Dendritic cell treated with granulocyte-macrophage colony-stimulating factor and Interleukin-4, amounts not matched to agents 40 ng/mL and 50 ng/mL, for 4 days (primary cell): ENCODE measurements around the gene PPP2R5C.

ENCODE experiments used
- H3K27ac Mint-ChIP-seq: one replicate; pipeline ENCODE4 v1.8.0; 2022; ENCODE audit warnings: mild to moderate bottlenecking, mixed read lengths
- H3K27me3 Mint-ChIP-seq: one replicate; pipeline ENCODE4 v1.8.0; 2022; ENCODE audit warnings: mild to moderate bottlenecking, mixed read lengths
- H3K36me3 Mint-ChIP-seq: one replicate; pipeline ENCODE4 v1.8.0; 2022; ENCODE audit warnings: low read depth, mixed read lengths
- H3K4me1 Mint-ChIP-seq: one replicate; pipeline ENCODE4 v1.8.0; 2022; ENCODE audit warnings: low read depth, mixed read lengths
- H3K4me3 Mint-ChIP-seq: one replicate; pipeline ENCODE4 v1.8.0; 2022; ENCODE audit warnings: mild to moderate bottlenecking, moderate library complexity, mixed read lengths
- H3K9me3 Mint-ChIP-seq: one replicate; pipeline ENCODE4 v1.8.0; 2022; ENCODE audit warnings: mixed read lengths
- intact Hi-C: fragments of 100-400 bp; cut with micrococcal nuclease; formaldehyde crosslinking; loops from one replicate; pipeline ENCODE4 v1.15.0; 2022

Gene PPP2R5C

GRCh38 chr14:101950100-101950499 is 188.6 kb downstream of the PPP2R5C start:
- H3K27me3 Mint-ChIP-seq: peaks cover 19% of the 10 kb centered on the region
- peak overlapping the region; percentile 94 for H3K4me3 Mint-ChIP-seq
- no peak overlapping the region for H3K27ac Mint-ChIP-seq
- peaks cover 26% of the 10 kb centered on the region for H3K4me1 Mint-ChIP-seq
- H3K36me3 Mint-ChIP-seq: peaks cover 31% of the 10 kb centered on the region
- H3K9me3 Mint-ChIP-seq: no peaks in the 10 kb centered on the region
- intact Hi-C loops: no loop called here

GRCh38 chr14:101950516-101951215 is 189.2 kb downstream of the PPP2R5C start:
- H3K27me3 Mint-ChIP-seq: peaks cover 13% of the 10 kb centered on the region
- H3K36me3 Mint-ChIP-seq: peaks cover 31% of the 10 kb centered on the region
- intact Hi-C loops: no loop called here
- H3K9me3 Mint-ChIP-seq: no peaks in the 10 kb centered on the region
- H3K4me1 Mint-ChIP-seq: peaks cover 26% of the 10 kb centered on the region
- H3K4me3 Mint-ChIP-seq: no peak overlapping the region
- H3K27ac Mint-ChIP-seq: peak overlapping the region; percentile 71

- Mint-ChIP-seq H3K27me3 (no peaks in the 10 kb centered on the region), H3K27ac (no peak overlapping the region), H3K36me3 (peaks cover 31% of the 10 kb centered on the region), H3K4me1 (peaks cover 22% of the 10 kb centered on the region), H3K4me3 (no peak overlapping the region), H3K9me3 (no peaks in the 10 kb centered on the region)
- intact Hi-C loops: no loop called here
Measured at GRCh38 chr14:101953151-101953550, 191.6 kb downstream of the PPP2R5C start.

GRCh38 chr14:101954501-101954900 is 193.0 kb downstream of the PPP2R5C start:
- no peak overlapping the region for H3K4me3 Mint-ChIP-seq
- intact Hi-C loops: no loop called here
- H3K9me3 Mint-ChIP-seq: no peaks in the 10 kb centered on the region
- H3K36me3 Mint-ChIP-seq: peaks cover 18% of the 10 kb centered on the region
- peaks cover 14% of the 10 kb centered on the region for H3K4me1 Mint-ChIP-seq
- H3K27me3 Mint-ChIP-seq: no peaks in the 10 kb centered on the region
- H3K27ac Mint-ChIP-seq: no peak overlapping the region

GRCh38 chr14:101955695-101956161 is 194.2 kb downstream of the PPP2R5C start:
- H3K27me3 Mint-ChIP-seq: no peaks in the 10 kb centered on the region
- H3K4me1 Mint-ChIP-seq: peaks cover 7% of the 10 kb centered on the region
- H3K36me3 Mint-ChIP-seq: peaks cover 9% of the 10 kb centered on the region
- no peak overlapping the region for H3K27ac Mint-ChIP-seq
- no peaks in the 10 kb centered on the region for H3K9me3 Mint-ChIP-seq
- H3K4me3 Mint-ChIP-seq: no peak overlapping the region
- intact Hi-C loops: no loop called here

GRCh38 chr14:101956179-101956885 is 194.8 kb downstream of the PPP2R5C start:
- Mint-ChIP-seq H3K4me3 (no peak overlapping the region), H3K9me3 (no peaks in the 10 kb centered on the region), H3K27me3 (peaks cover 3% of the 10 kb centered on the region), H3K4me1 (peaks cover 10% of the 10 kb centered on the region), H3K27ac (no peak overlapping the region), H3K36me3 (peaks cover 8% of the 10 kb centered on the region)
- intact Hi-C loops: no loop called here

GRCh38 chr14:101957406-101958234 is 196.1 kb downstream of the PPP2R5C start:
- Mint-ChIP-seq H3K9me3 (no peaks in the 10 kb centered on the region), H3K27ac (no peak overlapping the region), H3K4me1 (peaks cover 12% of the 10 kb centered on the region), H3K4me3 (no peak overlapping the region), H3K27me3 (peaks cover 4% of the 10 kb centered on the region), H3K36me3 (peaks cover 8% of the 10 kb centered on the region)
- intact Hi-C loops: no loop called here

GRCh38 chr14:101958418-101959180 is 197.1 kb downstream of the PPP2R5C start:
- H3K9me3 Mint-ChIP-seq: no peaks in the 10 kb centered on the region
- H3K36me3 Mint-ChIP-seq: peaks cover 8% of the 10 kb centered on the region
- intact Hi-C loops: no loop called here
- H3K4me3 Mint-ChIP-seq: no peak overlapping the region
- peaks cover 13% of the 10 kb centered on the region for H3K4me1 Mint-ChIP-seq
- peaks cover 4% of the 10 kb centered on the region for H3K27me3 Mint-ChIP-seq
- no peak overlapping the region for H3K27ac Mint-ChIP-seq

- Mint-ChIP-seq H3K4me3 (no peak overlapping the region), H3K9me3 (no peaks in the 10 kb centered on the region), H3K4me1 (peaks cover 20% of the 10 kb centered on the region), H3K27ac (no peak overlapping the region), H3K36me3 (peaks cover 8% of the 10 kb centered on the region), H3K27me3 (peaks cover 4% of the 10 kb centered on the region)
- intact Hi-C loops: no loop called here
Measured at GRCh38 chr14:101959277-101959676, 197.8 kb downstream of the PPP2R5C start.

GRCh38 chr14:101960225-101960624 is 198.7 kb downstream of the PPP2R5C start:
- peaks cover 4% of the 10 kb centered on the region for H3K27me3 Mint-ChIP-seq
- peak overlapping the region; percentile 22 for H3K27ac Mint-ChIP-seq
- intact Hi-C loops: loop anchor here (2.0 to 10.0 kb wide), 4 partner anchors 33 to 355 kb away; partner anchors contain the start of gene ZNF839
- no peak overlapping the region for H3K4me3 Mint-ChIP-seq
- H3K9me3 Mint-ChIP-seq: no peaks in the 10 kb centered on the region
- peaks cover 20% of the 10 kb centered on the region for H3K4me1 Mint-ChIP-seq
- H3K36me3 Mint-ChIP-seq: peaks cover 17% of the 10 kb centered on the region

- Mint-ChIP-seq H3K27ac (no peak overlapping the region), H3K27me3 (peaks cover 4% of the 10 kb centered on the region), H3K36me3 (peaks cover 17% of the 10 kb centered on the region), H3K4me3 (no peak overlapping the region), H3K4me1 (peaks cover 20% of the 10 kb centered on the region), H3K9me3 (no peaks in the 10 kb centered on the region)
- intact Hi-C loops: loop anchor here (2.0 to 10.0 kb wide), 4 partner anchors 32 to 354 kb away; partner anchors contain the start of gene ZNF839
Measured at GRCh38 chr14:101961011-101961721, 199.7 kb downstream of the PPP2R5C start.

- Mint-ChIP-seq H3K27me3 (peaks cover 4% of the 10 kb centered on the region), H3K9me3 (no peaks in the 10 kb centered on the region), H3K4me3 (no peak overlapping the region), H3K27ac (peak overlapping the region; percentile 27), H3K4me1 (peaks cover 24% of the 10 kb centered on the region), H3K36me3 (peaks cover 12% of the 10 kb centered on the region)
- intact Hi-C loops: loop anchor here (2.0 to 10.0 kb wide), 4 partner anchors 31 to 353 kb away; partner anchors contain the start of gene ZNF839
Measured at GRCh38 chr14:101961746-101962502, 200.4 kb downstream of the PPP2R5C start.
